ENCODE data around the gene KPNA3.

DNA sequence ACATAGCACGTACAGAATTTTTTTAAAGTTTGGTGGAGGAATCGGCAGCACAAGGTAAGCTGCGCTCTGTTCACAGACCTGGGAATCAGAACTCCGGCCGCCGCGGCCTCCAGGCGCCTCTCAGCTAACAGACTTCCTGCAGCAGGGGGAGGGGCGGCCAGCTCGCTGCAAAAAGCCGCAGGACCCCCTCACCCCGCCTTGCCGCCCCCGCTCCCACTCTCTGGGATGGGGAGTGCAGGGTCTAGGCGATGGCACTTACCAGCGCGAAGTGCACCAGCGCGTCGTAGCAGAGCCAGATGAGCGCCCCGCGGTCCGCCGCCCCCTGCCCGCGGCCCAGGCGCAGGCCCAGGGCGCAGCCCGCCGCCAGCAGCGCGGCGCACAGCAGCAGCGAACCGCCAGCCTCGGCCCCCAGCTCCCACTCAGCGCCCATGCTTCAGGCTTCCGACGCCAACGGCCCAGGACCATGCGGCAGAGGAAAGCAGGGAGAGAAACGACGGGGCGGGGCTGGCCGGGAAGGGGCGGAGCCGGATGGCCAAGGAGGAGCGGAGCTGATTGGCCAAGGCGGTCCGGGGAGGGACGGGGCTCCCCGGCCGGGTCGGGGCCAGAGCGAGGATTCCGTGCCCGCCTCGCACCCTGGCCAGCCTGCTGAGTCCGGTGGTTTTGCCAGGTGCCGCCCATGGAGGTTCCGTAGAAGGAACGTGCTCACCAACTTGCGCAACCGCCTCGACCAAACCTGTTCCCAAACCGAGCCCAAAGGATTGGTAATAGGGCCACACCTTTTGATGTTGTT lies 101.3 kb downstream of the KPNA3 start, which contains the start of gene EBPL:
- TF ChIP-seq POLR2AphosphoS5 (IDR thresholded peaks at IDR 0.05; ENCODE audit: borderline replicate concordance, low read depth, low read length) (peak; percentile 92), EZH2 (IDR thresholded peaks at IDR 0.05) (no peak), FOXP2 (optimal IDR thresholded peaks at IDR 0.05; ENCODE audit: control extremely low read depth, extremely low read length, insufficient read depth) (no peak)
